SJCRH30 (cell line): Measurements from ENCODE around the gene UBE2F. TPM values are rescaled to one million over a fixed set of nuclear protein-coding genes. Genes with fewer than 3 reads are reported as not detected.
"Not testable (repeated sequence)": the region's sequence is repeated elsewhere in the genome, so short reads cannot be mapped to it uniquely, and the experiment has no call there.

Source experiments
- DNase-seq, 2 experiments: peaks; one replicate each; pipeline ENCODE4 v3.0.0-alpha.2; 2015 to 2020
- H3K27ac ChIP-seq: fragments of 250-450 bp; sonication (Bioruptor Pico); 2 replicates; pipeline ENCODE4 v1.5.1; 2020; ENCODE audit warnings: mild to moderate bottlenecking, moderate library complexity
- H3K27me3 ChIP-seq: fragments of 250-450 bp; sonication (Bioruptor Pico); 2 replicates; pipeline ENCODE4 v1.5.1; 2020; ENCODE audit warnings: mild to moderate bottlenecking, moderate library complexity
- H3K36me3 ChIP-seq: fragments of 250-450 bp; sonication (Bioruptor Pico); 2 replicates; pipeline ENCODE4 v1.5.1; 2020; ENCODE audit warnings: mild to moderate bottlenecking, moderate library complexity
- H3K4me1 ChIP-seq: fragments of 250-450 bp; sonication (Bioruptor Pico); 2 replicates; pipeline ENCODE4 v1.5.1; 2020; ENCODE audit warnings: mild to moderate bottlenecking, moderate library complexity
- H3K4me3 ChIP-seq: fragments of 250-450 bp; sonication (Bioruptor Pico); 2 replicates; pipeline ENCODE4 v1.5.1; 2020; ENCODE audit warnings: mild to moderate bottlenecking, moderate library complexity
- H3K9me3 ChIP-seq: fragments of 250-450 bp; sonication (Bioruptor Pico); replicated peaks from 2 replicates; pipeline ENCODE4 v1.5.1; 2020; ENCODE audit warnings: mild to moderate bottlenecking, moderate library complexity
- total RNA-seq: library from RNA; depleted of rRNA; stranded (reverse); fragments of >200 nt; shearing (Covaris generic); gene quantifications from 2 replicates; pipeline ENCODE4 v1.2.3, GENCODE V29; 2014

UBE2F gene
- total RNA-seq, 1 experiment from 2014 or later = 50.5 TPM

GRCh38 chr2:237980087-237980486 lies 13.3 kb downstream of the UBE2F start:
- Histone ChIP-seq H3K4me3 (no peak overlapping the region), H3K27ac (no peak overlapping the region), H3K27me3 (no peaks in the 10 kb centered on the region), H3K36me3 (peaks cover 4% of the 10 kb centered on the region), H3K9me3 (no peaks in the 10 kb centered on the region), H3K4me1 (no peaks in the 10 kb centered on the region)
- no peak for DNase-seq

GRCh38 chr2:237980751-237981150 lies 13.9 kb downstream of the UBE2F start:
- no peak overlapping the region for H3K4me3 ChIP-seq
- H3K27ac ChIP-seq = no peak overlapping the region
- no peaks in the 10 kb centered on the region for H3K27me3 ChIP-seq
- no peak for DNase-seq
- no peaks in the 10 kb centered on the region for H3K4me1 ChIP-seq
- no peaks in the 10 kb centered on the region for H3K9me3 ChIP-seq
- H3K36me3 ChIP-seq = peaks cover 4% of the 10 kb centered on the region

- H3K27me3 ChIP-seq, H3K4me1 ChIP-seq, H3K4me3 ChIP-seq, H3K27ac ChIP-seq, H3K36me3 ChIP-seq, DNase-seq, H3K9me3 ChIP-seq: not testable (repeated sequence)
Observed at GRCh38 chr2:237981621-237982020, 14.8 kb downstream of the UBE2F start.

GRCh38 chr2:237982039-237982725 lies 15.4 kb downstream of the UBE2F start:
- no peaks in the 10 kb centered on the region for H3K4me1 ChIP-seq

GRCh38 chr2:237983922-237984321 lies 17.1 kb downstream of the UBE2F start:
- no peak overlapping the region for H3K4me3 ChIP-seq
- H3K9me3 ChIP-seq = no peaks in the 10 kb centered on the region
- H3K4me1 ChIP-seq = no peaks in the 10 kb centered on the region
- no peak overlapping the region for H3K27ac ChIP-seq
- H3K36me3 ChIP-seq = no peaks in the 10 kb centered on the region
- no peak for DNase-seq
- no peaks in the 10 kb centered on the region for H3K27me3 ChIP-seq

More at GRCh38 chr2:237982039-237982725, 15.4 kb downstream of the UBE2F start:
- no peak for DNase-seq
- Histone ChIP-seq H3K27ac (no peak overlapping the region), H3K9me3 (no peaks in the 10 kb centered on the region), H3K27me3 (no peaks in the 10 kb centered on the region), H3K4me3 (no peak overlapping the region), H3K36me3 (no peaks in the 10 kb centered on the region)

- Histone ChIP-seq H3K4me3 (no peak overlapping the region), H3K9me3 (no peaks in the 10 kb centered on the region), H3K27ac (no peak overlapping the region), H3K36me3 (peaks cover 2% of the 10 kb centered on the region; the same call in 1 of the 2 replicates), H3K4me1 (no peaks in the 10 kb centered on the region), H3K27me3 (no peaks in the 10 kb centered on the region)
- no peak for DNase-seq
Observed at GRCh38 chr2:237987268-237987667, 20.5 kb downstream of the UBE2F start.

GRCh38 chr2:237993701-237994100 lies 26.9 kb downstream of the UBE2F start:
- Histone ChIP-seq H3K4me1 (peaks cover 12% of the 10 kb centered on the region), H3K27ac (no peak overlapping the region), H3K27me3 (no peaks in the 10 kb centered on the region), H3K4me3 (no peak overlapping the region), H3K36me3 (peaks cover 4% of the 10 kb centered on the region; the same call in 1 of the 2 replicates), H3K9me3 (0 out of 2 replicates have a peak, but pooled peaks cover 2% of the 10 kb centered on the region)
- no peak for DNase-seq

GRCh38 chr2:237995036-237995435 lies 28.2 kb downstream of the UBE2F start:
- Histone ChIP-seq H3K4me3 (no peak overlapping the region), H3K36me3 (peaks cover 4% of the 10 kb centered on the region; the same call in 1 of the 2 replicates), H3K27ac (no peak overlapping the region), H3K9me3 (0 out of 2 replicates have a peak, but pooled peaks cover 2% of the 10 kb centered on the region), H3K27me3 (no peaks in the 10 kb centered on the region), H3K4me1 (peaks cover 12% of the 10 kb centered on the region)
- DNase-seq = peak; percentile 67 to 86

- Histone ChIP-seq H3K4me3 (no peak overlapping the region), H3K9me3 (0 out of 2 replicates have a peak, but pooled peaks cover 2% of the 10 kb centered on the region), H3K4me1 (peaks cover 12% of the 10 kb centered on the region), H3K27ac (no peak overlapping the region), H3K36me3 (peaks cover 4% of the 10 kb centered on the region; the same call in 1 of the 2 replicates), H3K27me3 (no peaks in the 10 kb centered on the region)
- no peak for DNase-seq
Observed at GRCh38 chr2:237996021-237996593, 29.3 kb downstream of the UBE2F start.

- Histone ChIP-seq H3K4me3 (no peak overlapping the region), H3K4me1 (peaks cover 12% of the 10 kb centered on the region), H3K27me3 (no peaks in the 10 kb centered on the region), H3K36me3 (no peaks in the 10 kb centered on the region; the same call in 1 of the 2 replicates), H3K27ac (no peak overlapping the region), H3K9me3 (no peaks in the 10 kb centered on the region)
- no peak for DNase-seq
Observed at GRCh38 chr2:237997521-237997920, 30.7 kb downstream of the UBE2F start.

GRCh38 chr2:237998530-237998929 lies 31.7 kb downstream of the UBE2F start:
- H3K36me3 ChIP-seq = no peaks in the 10 kb centered on the region
- DNase-seq = no peak
- no peak overlapping the region for H3K4me3 ChIP-seq
- H3K27me3 ChIP-seq = no peaks in the 10 kb centered on the region
- H3K4me1 ChIP-seq = peaks cover 12% of the 10 kb centered on the region
- H3K9me3 ChIP-seq = no peaks in the 10 kb centered on the region
- no peak overlapping the region for H3K27ac ChIP-seq

- Histone ChIP-seq H3K27ac (no peak overlapping the region), H3K9me3 (no peaks in the 10 kb centered on the region), H3K27me3 (no peaks in the 10 kb centered on the region), H3K4me3 (no peak overlapping the region), H3K36me3 (0 out of 2 replicates have a peak, but pooled peaks cover 4% of the 10 kb centered on the region), H3K4me1 (no peaks in the 10 kb centered on the region)
- no peak for DNase-seq
Observed at GRCh38 chr2:238003234-238004031, 36.6 kb downstream of the UBE2F start.

GRCh38 chr2:238004077-238004830 lies 37.4 kb downstream of the UBE2F start:
- DNase-seq = no peak
- Histone ChIP-seq H3K27me3 (no peaks in the 10 kb centered on the region), H3K27ac (no peak overlapping the region), H3K36me3 (0 out of 2 replicates have a peak, but pooled peaks cover 4% of the 10 kb centered on the region), H3K4me3 (no peak overlapping the region), H3K4me1 (no peaks in the 10 kb centered on the region), H3K9me3 (no peaks in the 10 kb centered on the region)

- 0 out of 2 replicates have a peak, but pooled peaks cover 4% of the 10 kb centered on the region for H3K36me3 ChIP-seq
- no peak overlapping the region for H3K27ac ChIP-seq
- no peaks in the 10 kb centered on the region for H3K9me3 ChIP-seq
- no peak for DNase-seq
- no peaks in the 10 kb centered on the region for H3K27me3 ChIP-seq
- no peak overlapping the region for H3K4me3 ChIP-seq
- no peaks in the 10 kb centered on the region for H3K4me1 ChIP-seq
Observed at GRCh38 chr2:238005528-238005927, 38.7 kb downstream of the UBE2F start.
